ENCODE measurements around the gene KCNQ1OT1.

Gene KCNQ1OT1

DNA sequence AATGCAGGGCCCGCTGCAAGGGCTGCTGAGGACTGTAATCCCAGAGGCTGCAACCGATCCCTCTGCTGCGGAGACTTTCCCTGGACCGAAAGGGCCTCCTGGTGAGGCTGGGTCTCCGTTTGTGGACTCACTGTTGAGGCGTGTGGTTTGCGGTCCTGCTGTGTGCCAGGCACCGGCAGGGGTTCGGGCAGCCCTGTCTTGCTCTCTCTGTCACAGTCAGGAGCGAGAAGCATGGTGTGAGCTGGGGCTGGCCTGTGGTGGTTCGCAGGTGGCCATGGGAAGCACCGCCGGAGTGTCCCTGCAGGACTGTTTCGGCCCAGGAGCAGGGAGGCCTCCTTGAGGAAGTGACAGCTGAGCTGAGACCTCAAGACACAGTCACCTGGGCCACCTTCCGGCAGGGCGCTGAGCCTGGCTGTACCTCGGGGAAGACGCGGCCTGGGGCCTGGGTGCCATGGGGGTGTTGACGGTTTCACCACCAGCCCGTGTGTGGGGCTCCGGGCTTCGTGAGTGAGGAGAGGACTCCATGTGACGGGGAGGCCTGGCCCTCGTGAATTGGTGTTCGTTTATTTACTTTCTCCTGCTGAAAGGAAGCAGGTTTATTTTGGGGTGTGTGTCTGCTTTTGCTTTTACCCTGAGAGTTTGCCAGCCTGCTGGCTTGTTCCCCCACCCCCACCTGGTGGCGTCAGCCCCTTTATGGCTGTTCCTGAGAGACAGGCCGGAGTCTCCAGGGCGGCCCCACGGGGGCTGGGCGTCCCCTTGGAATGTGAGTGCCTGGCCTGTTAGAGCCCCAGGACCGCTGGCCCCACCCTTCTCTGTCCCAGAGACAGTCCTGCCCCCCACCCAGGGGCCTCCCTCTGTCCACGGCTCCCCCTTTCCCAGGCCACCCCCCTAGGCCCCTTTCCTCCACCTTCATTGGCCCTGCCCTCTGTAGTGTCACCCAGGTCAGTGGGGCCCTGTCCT lies 122.5 kb downstream of the KCNQ1OT1 start:
- DNase-seq (ENCODE audit: low read depth) = no peak
- TF ChIP-seq, protein P1, sequence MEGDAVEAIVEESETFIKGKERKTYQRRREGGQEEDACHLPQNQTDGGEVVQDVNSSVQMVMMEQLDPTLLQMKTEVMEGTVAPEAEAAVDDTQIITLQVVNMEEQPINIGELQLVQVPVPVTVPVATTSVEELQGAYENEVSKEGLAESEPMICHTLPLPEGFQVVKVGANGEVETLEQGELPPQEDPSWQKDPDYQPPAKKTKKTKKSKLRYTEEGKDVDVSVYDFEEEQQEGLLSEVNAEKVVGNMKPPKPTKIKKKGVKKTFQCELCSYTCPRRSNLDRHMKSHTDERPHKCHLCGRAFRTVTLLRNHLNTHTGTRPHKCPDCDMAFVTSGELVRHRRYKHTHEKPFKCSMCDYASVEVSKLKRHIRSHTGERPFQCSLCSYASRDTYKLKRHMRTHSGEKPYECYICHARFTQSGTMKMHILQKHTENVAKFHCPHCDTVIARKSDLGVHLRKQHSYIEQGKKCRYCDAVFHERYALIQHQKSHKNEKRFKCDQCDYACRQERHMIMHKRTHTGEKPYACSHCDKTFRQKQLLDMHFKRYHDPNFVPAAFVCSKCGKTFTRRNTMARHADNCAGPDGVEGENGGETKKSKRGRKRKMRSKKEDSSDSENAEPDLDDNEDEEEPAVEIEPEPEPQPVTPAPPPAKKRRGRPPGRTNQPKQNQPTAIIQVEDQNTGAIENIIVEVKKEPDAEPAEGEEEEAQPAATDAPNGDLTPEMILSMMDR (conservative IDR thresholded peaks at IDR 0.05; ENCODE audit: low read depth, low read length) = no peak

DNA sequence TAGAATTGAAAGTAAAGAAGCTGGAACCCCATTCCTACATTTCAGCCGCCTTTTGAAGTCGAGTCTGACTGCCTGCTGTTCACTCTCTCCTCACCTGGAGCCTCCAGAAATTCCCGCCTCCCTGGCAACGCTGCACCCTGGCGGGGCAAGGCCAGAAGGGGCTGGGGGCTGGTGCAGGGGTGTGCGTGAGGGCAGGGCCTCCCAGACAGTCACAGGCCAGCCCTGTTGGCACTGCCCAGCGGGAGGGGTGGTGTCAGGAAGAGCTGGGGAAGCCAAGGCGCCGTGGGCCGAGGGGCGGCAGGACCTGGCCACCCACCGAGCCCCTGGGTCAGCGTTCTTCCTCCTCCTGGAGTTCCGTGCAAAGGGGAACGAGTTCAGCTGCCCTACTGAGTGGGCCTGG lies 123.2 kb downstream of the KCNQ1OT1 start:
- TF ChIP-seq, protein P1 (conservative IDR thresholded peaks at IDR 0.05; ENCODE audit: low read depth, low read length) = no peak
- DNase-seq (ENCODE audit: low read depth) = no peak
- no peak overlapping the region for H3K4me3 ChIP-seq (ENCODE audit: low read depth, low read length)

More for the DNA sequence above, 122.5 kb downstream of the KCNQ1OT1 start:
- no peak overlapping the region for H3K4me3 ChIP-seq (ENCODE audit: low read depth, low read length)

DNA sequence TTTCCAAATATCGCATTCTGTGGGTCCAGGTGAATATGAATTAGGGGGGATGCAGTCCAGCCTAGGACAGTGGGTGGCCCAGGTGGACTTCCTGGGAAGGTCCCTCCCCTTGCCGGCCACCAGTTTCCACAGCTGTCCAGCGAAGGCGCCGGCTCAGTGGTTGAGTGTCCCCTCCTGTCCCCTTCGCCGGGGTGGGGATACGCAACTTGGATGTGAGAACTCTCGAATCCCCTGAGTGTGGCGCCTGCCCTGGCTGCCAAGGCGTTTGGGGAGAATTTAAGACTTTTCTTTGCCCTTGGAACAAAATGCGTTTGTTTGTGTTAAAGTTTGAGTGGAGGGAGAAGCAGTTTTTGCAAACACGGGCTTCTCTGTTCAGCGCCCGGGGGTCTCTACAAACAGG lies 123.7 kb downstream of the KCNQ1OT1 start:
- DNase-seq (ENCODE audit: low read depth) = no peak

DNA sequence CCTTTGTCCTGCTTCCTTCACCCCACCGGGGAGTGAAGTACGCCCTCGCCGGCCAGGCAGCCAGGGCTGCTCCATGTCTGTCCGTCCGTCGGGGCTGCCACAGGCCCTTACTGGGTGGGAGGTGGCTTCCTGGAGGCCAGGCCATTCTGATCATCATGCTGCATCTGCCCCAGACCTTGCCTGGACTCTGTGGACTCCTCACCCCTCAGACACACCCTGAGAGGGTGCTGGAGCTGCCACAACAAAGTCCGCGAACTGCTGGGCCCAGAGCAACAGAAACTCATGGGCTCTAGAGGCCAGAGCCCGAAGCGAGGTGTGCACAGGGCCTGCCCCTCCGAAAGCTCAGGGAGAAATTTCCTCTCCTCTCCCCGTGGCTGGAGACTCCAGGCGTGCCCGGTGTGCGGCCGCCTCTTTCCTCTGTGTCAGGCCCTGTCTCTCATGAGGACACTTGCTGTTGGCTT lies 124.2 kb downstream of the KCNQ1OT1 start:
- DNase-seq (ENCODE audit: low read depth) = no peak
- TF ChIP-seq, protein P1 (conservative IDR thresholded peaks at IDR 0.05; ENCODE audit: low read depth, low read length) = no peak
- H3K4me3 ChIP-seq (ENCODE audit: low read depth, low read length) = no peak overlapping the region

More for the DNA sequence above, 123.7 kb downstream of the KCNQ1OT1 start:
- no peak overlapping the region for H3K4me3 ChIP-seq (ENCODE audit: low read depth, low read length)
- TF ChIP-seq, protein P1 (conservative IDR thresholded peaks at IDR 0.05; ENCODE audit: low read depth, low read length) = no peak

DNA sequence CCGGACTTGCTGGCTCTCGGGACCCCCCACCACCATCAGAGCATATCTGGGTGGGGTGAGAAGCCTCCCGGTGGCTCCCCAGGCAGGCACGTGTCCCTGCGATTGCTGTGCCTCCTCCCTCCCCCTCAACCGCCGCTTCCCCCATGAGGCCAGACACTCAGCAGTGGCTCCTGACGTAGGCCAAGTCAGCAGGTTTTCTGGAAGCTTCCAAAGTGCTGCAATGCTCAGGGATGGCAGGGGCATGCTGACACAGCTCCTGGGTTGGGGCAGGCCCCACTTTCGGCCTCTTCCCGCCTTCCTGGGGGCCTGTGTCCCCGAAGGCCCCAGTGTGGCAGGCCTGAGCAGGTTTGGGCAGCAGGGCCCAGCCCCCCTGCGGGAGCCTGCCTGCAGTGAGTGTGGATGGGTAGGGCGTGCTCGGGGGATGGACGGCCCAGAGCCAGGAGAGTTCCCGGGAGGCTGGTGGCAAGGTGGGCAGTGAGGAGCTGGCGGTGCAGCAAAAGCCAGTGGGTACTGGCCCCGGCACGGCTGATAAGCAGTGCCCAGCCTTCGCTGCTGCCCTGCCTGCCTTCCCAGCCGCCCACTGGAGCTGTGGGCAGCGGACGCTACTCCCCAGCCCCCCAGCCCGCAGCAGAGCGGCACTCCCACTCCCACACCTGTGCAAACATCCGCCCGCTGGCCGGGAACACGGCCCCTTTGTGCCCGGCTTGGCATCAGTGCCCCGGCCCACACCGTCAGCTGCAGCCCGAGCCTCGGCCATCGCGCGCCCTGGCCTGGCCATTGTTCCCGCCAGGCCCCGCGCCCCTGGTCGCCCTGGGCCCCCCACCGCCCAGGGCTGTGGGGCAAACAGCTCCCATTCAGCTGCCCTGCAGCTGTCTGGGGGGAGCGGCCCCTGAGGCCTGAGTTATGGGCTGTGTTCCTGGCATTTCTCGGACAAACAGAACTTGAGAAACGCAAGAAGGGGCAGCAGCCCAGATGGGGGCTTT lies 125.0 kb downstream of the KCNQ1OT1 start:
- TF ChIP-seq, protein P1 (conservative IDR thresholded peaks at IDR 0.05; ENCODE audit: low read depth, low read length) = no peak
- peak; percentile 15 for DNase-seq (ENCODE audit: low read depth)
- no peak overlapping the region for H3K4me3 ChIP-seq (ENCODE audit: low read depth, low read length)

DNA sequence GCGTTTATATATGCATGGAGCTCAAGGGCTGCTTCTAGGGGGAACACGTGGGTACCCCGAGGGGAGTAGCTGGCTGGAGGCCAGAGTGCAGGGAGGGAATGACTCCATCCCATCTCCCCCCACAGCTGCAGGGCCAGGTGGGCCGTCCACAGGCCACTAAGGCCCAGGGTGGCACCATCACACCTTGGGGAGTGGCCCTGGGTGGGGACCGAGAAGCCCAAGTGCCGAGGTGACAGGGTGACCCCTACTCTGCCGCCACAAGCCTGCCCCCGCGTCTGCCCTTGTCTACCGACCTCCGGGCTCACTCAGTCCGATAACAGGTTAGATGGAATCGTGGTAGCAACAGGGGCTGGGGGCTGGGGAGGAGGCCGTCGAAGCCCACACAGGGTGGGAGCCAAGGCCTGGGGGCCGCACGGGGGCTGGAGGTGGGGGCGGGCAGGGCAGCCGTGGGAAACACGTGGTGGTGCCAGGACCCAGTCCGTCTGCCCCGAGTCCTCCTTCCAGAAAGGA lies 125.7 kb downstream of the KCNQ1OT1 start:
- TF ChIP-seq, protein P1 (conservative IDR thresholded peaks at IDR 0.05; ENCODE audit: low read depth, low read length) = no peak
- DNase-seq (ENCODE audit: low read depth) = no peak
- H3K4me3 ChIP-seq (ENCODE audit: low read depth, low read length) = no peak overlapping the region
